ENCODE results near the gene FSTL4. TPM values are rescaled to one million over a fixed set of nuclear protein-coding genes. Genes with fewer than 3 reads are reported as not detected.

The FSTL4 gene
- total RNA-seq, 4 donors from 2014 or later: 0.41 TPM; not detected in 3

DNA sequence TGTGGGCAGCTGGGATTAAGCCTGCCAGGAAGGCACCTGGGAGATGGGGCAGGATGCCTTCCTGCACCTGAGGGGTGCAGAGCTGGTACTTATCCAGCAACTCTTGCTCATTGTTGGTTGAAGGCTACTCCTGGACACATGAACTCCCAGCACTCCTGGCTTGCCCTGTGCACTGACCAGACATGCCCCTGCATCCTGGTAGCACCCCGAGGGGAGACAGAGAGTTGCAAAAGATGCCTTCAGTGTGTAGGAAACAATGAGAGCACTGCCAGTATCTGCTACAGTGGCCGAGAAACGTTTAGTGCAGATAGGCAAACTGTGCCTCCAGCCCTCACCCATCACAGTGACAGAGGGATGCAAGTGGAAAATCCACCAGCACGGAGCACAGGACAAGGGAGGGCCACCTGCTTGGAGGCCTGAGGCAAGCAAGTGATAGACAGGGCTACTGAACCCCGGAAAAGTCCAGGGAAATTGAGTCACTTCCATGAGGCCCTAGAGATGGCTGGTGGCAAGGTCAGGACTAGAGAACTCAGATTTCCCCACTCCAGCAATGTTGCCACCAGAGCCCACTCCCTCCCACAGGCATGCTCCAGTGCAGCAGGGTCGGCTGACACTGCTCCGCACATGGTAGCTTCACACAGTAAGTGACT, 171.1 kb downstream of the FSTL4 start:
- Histone ChIP-seq H3K27me3 (no peaks in the 10 kb centered on the region), H3K27ac (no peak overlapping the region), H3K9me3 (no peaks in the 10 kb centered on the region), H3K4me3 (no peak overlapping the region), H3K36me3 (no peaks in the 10 kb centered on the region), H3K4me1 (no peaks in the 10 kb centered on the region)
- DNase-seq: no peak
- TF ChIP-seq, protein P1, sequence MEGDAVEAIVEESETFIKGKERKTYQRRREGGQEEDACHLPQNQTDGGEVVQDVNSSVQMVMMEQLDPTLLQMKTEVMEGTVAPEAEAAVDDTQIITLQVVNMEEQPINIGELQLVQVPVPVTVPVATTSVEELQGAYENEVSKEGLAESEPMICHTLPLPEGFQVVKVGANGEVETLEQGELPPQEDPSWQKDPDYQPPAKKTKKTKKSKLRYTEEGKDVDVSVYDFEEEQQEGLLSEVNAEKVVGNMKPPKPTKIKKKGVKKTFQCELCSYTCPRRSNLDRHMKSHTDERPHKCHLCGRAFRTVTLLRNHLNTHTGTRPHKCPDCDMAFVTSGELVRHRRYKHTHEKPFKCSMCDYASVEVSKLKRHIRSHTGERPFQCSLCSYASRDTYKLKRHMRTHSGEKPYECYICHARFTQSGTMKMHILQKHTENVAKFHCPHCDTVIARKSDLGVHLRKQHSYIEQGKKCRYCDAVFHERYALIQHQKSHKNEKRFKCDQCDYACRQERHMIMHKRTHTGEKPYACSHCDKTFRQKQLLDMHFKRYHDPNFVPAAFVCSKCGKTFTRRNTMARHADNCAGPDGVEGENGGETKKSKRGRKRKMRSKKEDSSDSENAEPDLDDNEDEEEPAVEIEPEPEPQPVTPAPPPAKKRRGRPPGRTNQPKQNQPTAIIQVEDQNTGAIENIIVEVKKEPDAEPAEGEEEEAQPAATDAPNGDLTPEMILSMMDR (IDR thresholded peaks at IDR 0.05): no peak
- no peak for TF ChIP-seq POLR2A (IDR thresholded peaks at IDR 0.05)
- intact Hi-C loops (cut with DNase I; ENCODE audit: low total_unique reads): no loop called here

DNA sequence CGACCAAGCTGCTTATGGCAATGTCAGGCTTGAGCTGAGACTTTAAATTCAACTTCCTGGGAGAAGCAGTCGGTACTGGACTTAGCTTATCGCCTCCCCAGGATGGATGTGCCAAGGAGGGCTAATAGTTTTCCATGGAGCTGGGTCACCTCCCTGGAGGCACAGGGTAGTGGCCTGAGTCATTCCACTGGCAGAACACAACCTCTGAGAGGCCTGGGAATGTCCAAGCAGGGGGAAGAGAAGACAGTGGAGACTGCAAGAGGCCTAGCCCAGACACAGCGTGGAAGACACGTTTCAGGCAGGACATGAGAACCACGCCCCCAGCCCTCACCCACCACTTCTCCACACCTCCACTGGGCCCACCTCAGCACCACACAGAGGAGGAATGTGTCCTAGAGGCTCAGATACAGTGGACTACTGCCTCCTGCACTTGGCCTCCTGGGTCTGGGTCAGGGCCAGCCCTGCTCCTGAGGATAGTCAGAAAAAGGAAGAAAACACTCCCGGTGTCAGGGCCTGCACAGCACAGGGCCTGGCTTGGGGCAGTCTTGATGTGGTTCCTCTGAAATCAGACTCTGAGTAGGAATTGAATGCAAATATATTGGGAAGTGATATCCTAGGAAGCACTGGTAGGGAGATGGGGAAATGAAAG, 171.8 kb downstream of the FSTL4 start:
- H3K9me3 ChIP-seq: no peaks in the 10 kb centered on the region
- TF ChIP-seq, protein P1 (IDR thresholded peaks at IDR 0.05): no peak
- no peak for TF ChIP-seq POLR2A (IDR thresholded peaks at IDR 0.05)
- no peaks in the 10 kb centered on the region for H3K4me1 ChIP-seq
- H3K36me3 ChIP-seq: no peaks in the 10 kb centered on the region
- H3K4me3 ChIP-seq: no peak overlapping the region
- no peak overlapping the region for H3K27ac ChIP-seq
- intact Hi-C loops (cut with DNase I; ENCODE audit: low total_unique reads): no loop called here
- DNase-seq: no peak
- H3K27me3 ChIP-seq: no peaks in the 10 kb centered on the region

DNA sequence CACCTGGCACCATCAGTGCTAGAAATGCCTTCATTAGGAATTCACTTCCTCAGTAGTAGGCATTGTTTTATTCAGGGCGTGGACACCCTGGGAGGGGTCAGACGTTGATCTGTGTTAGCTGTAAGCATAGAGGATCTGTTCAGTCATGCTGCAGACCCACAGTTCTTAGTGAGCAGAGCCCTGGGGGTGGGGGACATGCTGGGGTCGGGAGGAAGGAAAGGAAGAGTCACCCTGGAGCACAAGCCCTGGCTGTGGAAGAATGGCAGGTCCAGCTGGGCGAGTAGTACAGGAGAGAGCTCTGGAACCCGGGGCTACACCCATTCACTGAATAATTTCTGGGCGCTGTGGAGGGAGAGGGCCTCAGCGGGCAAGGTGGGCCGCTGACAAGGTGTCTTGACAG, 172.5 kb downstream of the FSTL4 start:
- no peak overlapping the region for H3K4me3 ChIP-seq
- intact Hi-C loops (cut with DNase I; ENCODE audit: low total_unique reads): no loop called here
- no peak for DNase-seq
- no peaks in the 10 kb centered on the region for H3K4me1 ChIP-seq
- H3K27ac ChIP-seq: no peak overlapping the region
- TF ChIP-seq, protein P1 (IDR thresholded peaks at IDR 0.05): no peak
- no peak for TF ChIP-seq POLR2A (IDR thresholded peaks at IDR 0.05)
- H3K9me3 ChIP-seq: no peaks in the 10 kb centered on the region
- no peaks in the 10 kb centered on the region for H3K27me3 ChIP-seq
- H3K36me3 ChIP-seq: no peaks in the 10 kb centered on the region

DNA sequence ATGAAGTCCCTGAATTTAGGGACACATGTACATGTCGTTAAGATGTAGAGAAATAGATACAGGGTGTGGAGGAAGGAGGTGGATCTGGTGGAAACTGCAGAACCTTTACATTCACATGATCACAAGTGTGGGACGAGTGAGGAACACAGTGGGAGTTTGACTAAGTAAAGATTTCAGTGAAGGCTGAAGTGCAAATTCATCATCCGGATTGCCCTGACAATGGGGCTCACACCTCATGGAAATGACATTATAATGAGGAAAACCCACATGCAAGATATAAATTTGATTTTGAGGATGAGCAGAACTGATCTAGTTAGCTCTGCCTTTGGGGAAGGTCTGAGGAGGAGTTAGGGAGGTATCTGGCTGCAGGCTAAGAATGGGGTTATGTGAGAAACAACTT, 173.9 kb downstream of the FSTL4 start:
- intact Hi-C loops (cut with DNase I; ENCODE audit: low total_unique reads): no loop called here
- H3K27me3 ChIP-seq: no peaks in the 10 kb centered on the region
- H3K4me3 ChIP-seq: no peak overlapping the region
- TF ChIP-seq, protein P1 (IDR thresholded peaks at IDR 0.05): no peak
- no peak for TF ChIP-seq POLR2A (IDR thresholded peaks at IDR 0.05)
- no peak for DNase-seq
- no peak overlapping the region for H3K27ac ChIP-seq
- H3K9me3 ChIP-seq: no peaks in the 10 kb centered on the region
- H3K36me3 ChIP-seq: no peaks in the 10 kb centered on the region
- no peaks in the 10 kb centered on the region for H3K4me1 ChIP-seq

DNA sequence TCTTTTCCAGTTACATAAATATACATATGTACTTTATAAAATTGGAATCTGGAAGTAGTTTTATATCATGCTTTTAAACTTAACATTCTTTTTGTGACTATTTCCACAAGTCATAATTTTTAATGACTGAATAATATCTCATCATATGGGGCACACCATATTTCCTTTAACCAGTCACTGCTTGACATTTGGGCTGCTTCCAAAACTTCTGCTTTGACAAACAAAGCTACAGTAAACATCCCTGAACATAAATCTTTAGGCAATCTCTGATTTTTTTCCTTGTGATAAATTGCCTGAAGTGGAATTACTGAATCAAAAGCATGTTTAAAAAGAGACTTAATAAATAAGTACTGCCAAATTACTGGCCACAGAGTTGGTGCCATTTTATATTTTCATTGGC, 178.0 kb downstream of the FSTL4 start:
- Histone ChIP-seq H3K27ac (no peak overlapping the region), H3K4me1 (no peaks in the 10 kb centered on the region), H3K36me3 (no peaks in the 10 kb centered on the region), H3K4me3 (no peak overlapping the region), H3K9me3 (no peaks in the 10 kb centered on the region), H3K27me3 (no peaks in the 10 kb centered on the region)
- TF ChIP-seq, protein P1 (IDR thresholded peaks at IDR 0.05): no peak
- TF ChIP-seq POLR2A (IDR thresholded peaks at IDR 0.05): no peak
- no peak for DNase-seq
- intact Hi-C loops (cut with DNase I; ENCODE audit: low total_unique reads): no loop called here

Measured in uterus (tissue), 4 donors.